Smooth muscle cell (in vitro differentiated cells): ENCODE data around the gene CAPN9. TPM values are rescaled to one million over a fixed set of nuclear protein-coding genes. Genes with fewer than 3 reads are reported as not detected.
"Not testable (repeated sequence)": the region's sequence is repeated elsewhere in the genome, so short reads cannot be mapped to it uniquely, and the experiment has no call there.

Source experiments
- DNase-seq: peaks from one replicate; lab custom pipeline; 2025; ENCODE audit not compliant: unreplicated experiment; lab: John Stamatoyannopoulos, UW
- H2AFZ ChIP-seq: fragments of 200-600 bp; sonication (generic); 2 replicates; pipeline ENCODE4 v1.6.0; 2016; ENCODE audit warnings: antibody characterized with exemption, low read depth, mild to moderate bottlenecking
- H3F3A ChIP-seq: fragments of 200-600 bp; sonication (generic); 2 replicates; pipeline ENCODE4 v1.6.0; 2017; ENCODE audit warnings: antibody characterized with exemption, low read depth
- H3K27ac ChIP-seq: fragments of 200-600 bp; sonication (generic); 2 replicates; pipeline ENCODE4 v1.5.1; 2016; ENCODE audit warnings: low read depth, mild to moderate bottlenecking
- H3K27me3 ChIP-seq: fragments of 200-600 bp; sonication (generic); 2 replicates; pipeline ENCODE4 v1.6.1; 2016; ENCODE audit warnings: low read depth, mild to moderate bottlenecking
- H3K36me3 ChIP-seq: fragments of 200-600 bp; sonication (generic); 2 replicates; pipeline ENCODE4 v1.5.1; 2016; ENCODE audit warnings: low read depth
- H3K4me1 ChIP-seq: fragments of 200-600 bp; sonication (generic); 2 replicates; pipeline ENCODE4 v1.5.1; 2016; ENCODE audit warnings: low read depth
- H3K4me2 ChIP-seq: fragments of 200-600 bp; sonication (generic); 2 replicates; pipeline ENCODE4 v1.6.0; 2016; ENCODE audit warnings: mild to moderate bottlenecking
- H3K4me3 ChIP-seq: fragments of 200-600 bp; sonication (generic); 2 replicates; pipeline ENCODE4 v1.5.1; 2016; ENCODE audit warnings: mild to moderate bottlenecking
- H3K79me2 ChIP-seq: fragments of 200-600 bp; sonication (generic); 2 replicates; pipeline ENCODE4 v1.6.0; 2016; ENCODE audit warnings: low read depth, mild to moderate bottlenecking
- H3K9ac ChIP-seq: fragments of 200-600 bp; sonication (generic); 2 replicates; pipeline ENCODE4 v1.6.0; 2016; ENCODE audit warnings: low read depth
- H3K9me3 ChIP-seq: fragments of 200-600 bp; sonication (generic); replicated peaks from 2 replicates; pipeline ENCODE4 v1.5.1; 2016; ENCODE audit warnings: low read depth
- H4K20me1 ChIP-seq: fragments of 200-600 bp; sonication (generic); 2 replicates; pipeline ENCODE4 v1.6.0; 2016; ENCODE audit warnings: low read depth
- CTCF ChIP-seq: fragments of 200-600 bp; sonication (generic); IDR thresholded peaks from 2 replicates; pipeline ENCODE4 v1.5.1; 2017; ENCODE audit warnings: borderline replicate concordance, mild to moderate bottlenecking, antibody characterized with exemption; ENCODE audit not compliant: insufficient read depth, poor library complexity, severe bottlenecking
- WGBS: methylation state at CpG from one replicate; pipeline ENCODE4 v1.1.7; 2016; ENCODE audit warnings: low lambda C conversion rate; 5-methylcytosine and 5-hydroxymethylcytosine counted together
- polyA plus RNA-seq: library from polyadenylated mRNA; unstranded; fragments of >200 nt; fragmentation: Nextera tagmentation; extraction: Ambion mirVana; gene quantifications from 2 replicates; pipeline ENCODE4 v1.2.1, GENCODE V29; 2016
- total RNA-seq: library from RNA; depleted of rRNA; stranded (reverse); fragments of >200 nt; gene quantifications from 2 replicates; pipeline ENCODE4 v1.2.3, GENCODE V29; 2014

The CAPN9 gene, protein sequence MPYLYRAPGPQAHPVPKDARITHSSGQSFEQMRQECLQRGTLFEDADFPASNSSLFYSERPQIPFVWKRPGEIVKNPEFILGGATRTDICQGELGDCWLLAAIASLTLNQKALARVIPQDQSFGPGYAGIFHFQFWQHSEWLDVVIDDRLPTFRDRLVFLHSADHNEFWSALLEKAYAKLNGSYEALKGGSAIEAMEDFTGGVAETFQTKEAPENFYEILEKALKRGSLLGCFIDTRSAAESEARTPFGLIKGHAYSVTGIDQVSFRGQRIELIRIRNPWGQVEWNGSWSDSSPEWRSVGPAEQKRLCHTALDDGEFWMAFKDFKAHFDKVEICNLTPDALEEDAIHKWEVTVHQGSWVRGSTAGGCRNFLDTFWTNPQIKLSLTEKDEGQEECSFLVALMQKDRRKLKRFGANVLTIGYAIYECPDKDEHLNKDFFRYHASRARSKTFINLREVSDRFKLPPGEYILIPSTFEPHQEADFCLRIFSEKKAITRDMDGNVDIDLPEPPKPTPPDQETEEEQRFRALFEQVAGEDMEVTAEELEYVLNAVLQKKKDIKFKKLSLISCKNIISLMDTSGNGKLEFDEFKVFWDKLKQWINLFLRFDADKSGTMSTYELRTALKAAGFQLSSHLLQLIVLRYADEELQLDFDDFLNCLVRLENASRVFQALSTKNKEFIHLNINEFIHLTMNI
- total RNA-seq: not detected in 2 replicates
- not detected in 2 replicates for polyA plus RNA-seq

DNA sequence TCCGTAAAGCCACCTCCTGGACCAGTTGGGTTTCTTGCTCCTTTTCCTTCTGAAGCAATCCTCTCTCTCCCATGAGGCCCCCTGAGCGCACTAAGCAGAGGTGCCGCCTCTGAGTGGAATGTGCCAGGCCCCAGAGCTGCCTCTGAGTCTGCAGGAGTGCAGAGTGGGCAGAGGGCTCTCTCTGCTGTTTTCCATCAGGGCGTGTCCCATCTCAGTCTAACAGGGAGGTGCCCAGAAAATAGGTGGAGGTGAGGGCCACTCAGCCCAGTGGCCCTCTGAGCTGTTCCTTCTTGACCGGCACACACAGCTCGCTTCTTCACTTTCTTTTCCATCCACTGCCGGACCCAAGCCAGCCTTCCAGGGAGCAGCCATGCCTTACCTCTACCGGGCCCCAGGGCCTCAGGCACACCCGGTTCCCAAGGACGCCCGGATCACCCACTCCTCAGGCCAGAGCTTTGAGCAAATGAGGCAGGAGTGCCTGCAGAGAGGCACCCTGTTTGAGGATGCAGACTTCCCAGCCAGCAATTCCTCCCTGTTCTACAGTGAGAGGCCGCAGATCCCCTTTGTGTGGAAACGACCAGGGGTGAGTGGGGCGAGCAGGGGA, at the start of gene CAPN9:
CAPN9 (plus strand) TSS at position 262 of the 604 bp plus-strand sequence; CDS start at position 371, 109 bp downstream.
- no peaks in the 10 kb centered on the region for H3K79me2 ChIP-seq
- peaks cover 7% of the 10 kb centered on the region for H3K4me1 ChIP-seq
- WGBS: 79% methylated on average over 14 of the region's 14 CpGs
- no peak within 1 kb of the TSS for H3K27ac ChIP-seq
- H4K20me1 ChIP-seq: no peaks in the 10 kb centered on the region
- no peak within 1 kb of the TSS for H2AFZ ChIP-seq
- no peaks in the 10 kb centered on the region for H3F3A ChIP-seq
- no peak within 1 kb of the TSS for H3K4me2 ChIP-seq
- no peaks in the 10 kb centered on the region for H3K27me3 ChIP-seq
- no peak within 1 kb of the TSS for H3K9ac ChIP-seq
- no peaks in the 10 kb centered on the region for H3K9me3 ChIP-seq
- no peak within 1 kb of the TSS for H3K4me3 ChIP-seq
- DNase-seq: no peak
- H3K36me3 ChIP-seq: no peaks in the 10 kb centered on the region
- TF ChIP-seq CTCF: no peak

DNA sequence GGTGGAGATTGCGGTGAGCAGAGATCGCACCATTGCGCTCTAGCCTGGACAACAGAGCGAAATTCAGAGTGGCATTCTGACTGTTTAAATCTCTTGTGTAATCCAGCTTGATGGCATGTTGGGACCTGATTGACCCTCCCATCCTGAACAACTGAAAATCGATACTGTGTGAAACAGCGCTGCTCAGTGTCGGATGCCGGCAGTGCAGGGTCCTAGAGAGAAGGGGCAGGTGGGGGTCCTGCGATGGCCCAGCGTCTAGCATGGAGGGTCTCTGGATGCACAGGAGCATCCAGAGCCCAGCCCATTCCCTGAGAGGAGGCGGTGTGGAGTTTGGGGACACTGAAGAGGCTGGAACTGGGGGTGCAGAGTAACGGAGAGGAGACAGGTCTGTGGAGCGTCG, 49.1 kb upstream of the CAPN9 start:
- H3K4me2 ChIP-seq: no peak overlapping the region
- H3K9me3 ChIP-seq: no peaks in the 10 kb centered on the region
- no peak for TF ChIP-seq CTCF
- H3K27me3 ChIP-seq: no peaks in the 10 kb centered on the region
- 92% methylated on average over 14 of the region's 14 CpGs for WGBS
- H3K9ac ChIP-seq: no peak overlapping the region
- H3K36me3 ChIP-seq: no peaks in the 10 kb centered on the region
- H2AFZ ChIP-seq: no peak overlapping the region
- no peaks in the 10 kb centered on the region for H3F3A ChIP-seq
- H3K4me1 ChIP-seq: no peaks in the 10 kb centered on the region
- H3K79me2 ChIP-seq: no peaks in the 10 kb centered on the region
- H3K27ac ChIP-seq: no peak overlapping the region
- no peak overlapping the region for H3K4me3 ChIP-seq
- H4K20me1 ChIP-seq: no peaks in the 10 kb centered on the region
- no peak for DNase-seq

DNA sequence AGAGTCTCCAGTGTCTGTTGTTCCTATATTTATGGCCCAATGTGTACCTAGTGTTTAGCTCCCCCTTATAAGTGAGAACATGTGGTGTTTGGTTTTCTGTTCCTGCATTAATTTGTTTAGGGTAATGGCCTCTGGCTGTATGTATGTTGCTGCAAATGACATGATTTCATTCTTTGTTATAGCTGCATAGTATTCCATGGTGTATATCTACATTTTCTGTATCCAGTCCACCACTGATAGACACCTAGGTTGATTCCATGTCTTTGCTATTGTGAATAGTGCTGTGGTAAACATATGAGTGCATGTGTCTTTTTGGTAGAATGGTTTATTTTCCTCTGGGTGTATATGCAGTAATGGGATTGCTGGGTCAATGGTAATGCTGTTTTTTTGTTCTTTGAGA, 48.2 kb upstream of the CAPN9 start:
- DNase-seq, H3K4me1 ChIP-seq, H3K9ac ChIP-seq, H3K27ac ChIP-seq, H3F3A ChIP-seq, H3K9me3 ChIP-seq, H4K20me1 ChIP-seq, H3K4me2 ChIP-seq, H3K79me2 ChIP-seq, H3K36me3 ChIP-seq, H3K27me3 ChIP-seq, H2AFZ ChIP-seq, H3K4me3 ChIP-seq: not testable (repeated sequence)

DNA sequence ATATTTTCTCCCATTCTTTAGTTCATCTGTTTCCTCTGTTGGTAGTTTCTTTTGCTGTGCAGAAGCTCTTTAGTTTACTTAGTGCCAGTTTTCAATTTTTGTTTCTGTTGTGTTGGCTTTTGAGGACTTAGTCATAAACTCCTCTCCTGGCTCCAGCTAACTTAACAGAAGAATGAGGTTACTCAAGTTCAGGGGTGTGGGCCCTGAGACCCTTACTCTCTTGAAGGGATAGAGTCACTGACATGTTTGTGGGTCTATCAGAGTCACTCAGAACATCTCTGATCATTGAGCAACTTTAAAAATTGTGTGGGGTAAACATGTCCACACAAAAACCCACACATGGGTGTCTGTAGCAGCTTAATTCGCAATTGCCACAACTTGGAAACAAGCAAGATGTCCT, 47.5 kb upstream of the CAPN9 start:
- no peak for DNase-seq
- no peaks in the 10 kb centered on the region for H3K79me2 ChIP-seq
- H3K36me3 ChIP-seq: no peaks in the 10 kb centered on the region
- no peak for TF ChIP-seq CTCF
- H3K9me3 ChIP-seq: no peaks in the 10 kb centered on the region
- no peak overlapping the region for H2AFZ ChIP-seq
- H3K4me3 ChIP-seq: no peak overlapping the region
- 92% methylated on average over 1 of the region's 1 CpG for WGBS
- H4K20me1 ChIP-seq: no peaks in the 10 kb centered on the region
- H3F3A ChIP-seq: no peaks in the 10 kb centered on the region
- no peak overlapping the region for H3K4me2 ChIP-seq
- H3K27ac ChIP-seq: no peak overlapping the region
- no peaks in the 10 kb centered on the region for H3K4me1 ChIP-seq
- no peaks in the 10 kb centered on the region for H3K27me3 ChIP-seq
- H3K9ac ChIP-seq: no peak overlapping the region
